GM13977 (cell line): ENCODE data around the gene TYSND1.
"Not testable (repeated sequence)": the region's sequence is repeated elsewhere in the genome, so short reads cannot be mapped to it uniquely, and the experiment has no call there.

Experiments used
- DNase-seq: peaks from one replicate; pipeline ENCODE4 v3.0.0; 2012; ENCODE audit warnings: low spot score
- in situ Hi-C: fragments of 300-500 bp; cut with MboI; formaldehyde crosslinking; loops from one replicate; pipeline ENCODE4 v1.12.0; 2022; ENCODE audit warnings: low sequenced_read_pairs, low pct_unique_long_range_greater_than_20kb, mixed read lengths, inconsistent platforms; ENCODE audit not compliant: unreplicated experiment
- TF ChIP-seq, protein P1 (sequence below): IDR thresholded peaks from 2 replicates; pipeline ENCODE4 v1.5.1; 2012; ENCODE audit warnings: mild to moderate bottlenecking, control low read depth; ENCODE audit not compliant: insufficient read depth; ENCODE audit errors: extremely low read depth, missing control alignments

The TYSND1 gene

DNA sequence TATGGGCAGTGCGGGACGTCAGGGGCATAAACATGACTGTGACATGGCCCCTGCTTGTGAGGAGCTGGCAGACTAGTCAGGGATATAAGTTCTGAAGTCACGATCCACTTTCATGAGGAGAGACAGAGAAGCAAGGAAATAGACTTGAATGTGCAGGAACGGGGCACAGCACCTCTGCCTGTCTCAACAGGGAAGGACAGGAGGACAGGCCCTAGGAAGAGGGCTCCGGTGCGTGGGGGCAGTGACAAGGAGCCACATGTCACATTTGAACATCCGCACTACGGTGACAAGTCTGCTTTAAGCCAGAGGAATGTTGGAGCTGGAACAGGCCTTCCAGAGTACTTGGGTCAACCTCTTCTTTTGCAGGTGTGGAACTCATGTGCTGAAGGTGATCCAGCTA, 43.6 kb upstream of the TYSND1 start:
- in situ Hi-C loops, result no loop called here
- TF ChIP-seq, protein P1, sequence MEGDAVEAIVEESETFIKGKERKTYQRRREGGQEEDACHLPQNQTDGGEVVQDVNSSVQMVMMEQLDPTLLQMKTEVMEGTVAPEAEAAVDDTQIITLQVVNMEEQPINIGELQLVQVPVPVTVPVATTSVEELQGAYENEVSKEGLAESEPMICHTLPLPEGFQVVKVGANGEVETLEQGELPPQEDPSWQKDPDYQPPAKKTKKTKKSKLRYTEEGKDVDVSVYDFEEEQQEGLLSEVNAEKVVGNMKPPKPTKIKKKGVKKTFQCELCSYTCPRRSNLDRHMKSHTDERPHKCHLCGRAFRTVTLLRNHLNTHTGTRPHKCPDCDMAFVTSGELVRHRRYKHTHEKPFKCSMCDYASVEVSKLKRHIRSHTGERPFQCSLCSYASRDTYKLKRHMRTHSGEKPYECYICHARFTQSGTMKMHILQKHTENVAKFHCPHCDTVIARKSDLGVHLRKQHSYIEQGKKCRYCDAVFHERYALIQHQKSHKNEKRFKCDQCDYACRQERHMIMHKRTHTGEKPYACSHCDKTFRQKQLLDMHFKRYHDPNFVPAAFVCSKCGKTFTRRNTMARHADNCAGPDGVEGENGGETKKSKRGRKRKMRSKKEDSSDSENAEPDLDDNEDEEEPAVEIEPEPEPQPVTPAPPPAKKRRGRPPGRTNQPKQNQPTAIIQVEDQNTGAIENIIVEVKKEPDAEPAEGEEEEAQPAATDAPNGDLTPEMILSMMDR, result no peak
- DNase-seq, result no peak

DNA sequence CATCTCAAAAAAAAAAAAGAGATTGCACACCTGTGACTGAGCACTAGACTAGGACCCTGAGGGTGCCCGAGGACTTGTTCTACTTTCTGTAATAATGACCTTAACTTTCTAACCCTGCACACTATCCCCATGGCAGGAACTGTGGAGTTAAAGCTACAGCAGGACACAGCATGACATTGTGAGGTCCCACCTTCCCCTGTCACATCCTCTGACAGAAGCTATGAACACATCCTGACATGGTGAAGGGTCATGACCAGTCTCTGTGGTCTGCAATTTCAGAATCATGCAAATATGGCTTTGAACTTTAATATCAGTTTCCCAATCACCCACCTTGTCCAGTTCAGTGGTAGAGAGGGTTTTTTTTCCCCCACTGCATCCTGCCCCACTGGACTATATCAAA, 42.3 kb upstream of the TYSND1 start:
- in situ Hi-C loops, result no loop called here
- TF ChIP-seq, protein P1, result no peak

GRCh38 chr10:70186571-70186970, 40.1 kb upstream of the TYSND1 start:
- TF ChIP-seq, protein P1, result no peak
- in situ Hi-C loops, result no loop called here
- DNase-seq, result no peak

More for the DNA sequence above, 42.3 kb upstream of the TYSND1 start:
- no peak for DNase-seq

- in situ Hi-C loops, result no loop called here
- DNase-seq, result no peak
- TF ChIP-seq, protein P1, result no peak
Observed at GRCh38 chr10:70186090-70186489, 39.6 kb upstream of the TYSND1 start.

- in situ Hi-C loops, result no loop called here
Observed at GRCh38 chr10:70183304-70183703, 36.8 kb upstream of the TYSND1 start.

GRCh38 chr10:70179209-70179608, 32.7 kb upstream of the TYSND1 start:
- in situ Hi-C loops, DNase-seq: not testable (repeated sequence)

More at GRCh38 chr10:70183304-70183703, 36.8 kb upstream of the TYSND1 start:
- TF ChIP-seq, protein P1, result no peak
- no peak for DNase-seq

- TF ChIP-seq, protein P1, result no peak
- DNase-seq, result no peak
- in situ Hi-C loops, result no loop called here
Observed at GRCh38 chr10:70178139-70178725, 31.7 kb upstream of the TYSND1 start.
